Lower leg skin (tissue), 4 donors: ENCODE measurements around the gene CYLC2. TPM values are rescaled to one million over a fixed set of nuclear protein-coding genes. Genes with fewer than 3 reads are reported as not detected.

Source experiments
- DNase-seq, 2 donors: peaks; one replicate each; pipeline ENCODE4 v3.0.0-alpha.2; 2019; ENCODE audit warnings: low spot score in 2 of 2
- H3K4me3 ChIP-seq: fragments of 200-600 bp; sonication (generic); 2 replicates; pipeline ENCODE4 v1.5.1; 2017; ENCODE audit warnings: mild to moderate bottlenecking, low read depth; ENCODE audit not compliant: poor library complexity, severe bottlenecking
- CTCF ChIP-seq, 3 donors: fragments of 450-650 bp; IDR thresholded peaks; one replicate each; pipeline ENCODE4 v1.5.1; 2016; ENCODE audit warnings: antibody characterized with exemption in 3 of 3, mild to moderate bottlenecking in 3 of 3, moderate library complexity in 2 of 3
- POLR2A ChIP-seq, 2 donors: fragments of 450-650 bp; IDR thresholded peaks; one replicate each; pipeline ENCODE4 v1.6.1; 2016 to 2017; ENCODE audit warnings: antibody characterized with exemption in 2 of 2, mild to moderate bottlenecking in 1 of 2, moderate library complexity in 1 of 2
- WGBS, 2 donors: methylation state at CpG; one replicate each; pipeline ENCODE4 v1.1.5; 2018; 5-methylcytosine and 5-hydroxymethylcytosine counted together
- intact Hi-C: fragments of 100-400 bp; cut with DNase I; formaldehyde crosslinking; loops from one replicate; pipeline ENCODE4 v1.15.0; 2023; ENCODE audit warnings: low total_unique reads
- total RNA-seq, 4 donors: library from RNA; depleted of rRNA; stranded (reverse); fragments of >200 nt; gene quantifications; one replicate each; pipeline ENCODE4 v1.1.0, GENCODE V29; 2016

CYLC2 gene, protein sequence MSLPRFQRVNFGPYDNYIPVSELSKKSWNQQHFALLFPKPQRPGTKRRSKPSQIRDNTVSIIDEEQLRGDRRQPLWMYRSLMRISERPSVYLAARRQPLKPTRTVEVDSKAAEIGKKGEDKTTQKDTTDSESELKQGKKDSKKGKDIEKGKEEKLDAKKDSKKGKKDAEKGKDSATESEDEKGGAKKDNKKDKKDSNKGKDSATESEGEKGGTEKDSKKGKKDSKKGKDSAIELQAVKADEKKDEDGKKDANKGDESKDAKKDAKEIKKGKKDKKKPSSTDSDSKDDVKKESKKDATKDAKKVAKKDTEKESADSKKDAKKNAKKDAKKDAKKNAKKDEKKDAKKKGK
- not detected for total RNA-seq

GRCh38 chr9:102995033-102995432 is at the start of gene CYLC2:
Gene CYLC2 (plus strand): TSS chr9:102995333. CDS start chr9:102995381, 48 bp downstream.
- intact Hi-C loops, result no loop called here
- no peak for TF ChIP-seq CTCF (IDR thresholded peaks at IDR 0.05)
- no peak for TF ChIP-seq POLR2A (IDR thresholded peaks at IDR 0.05)
- no peak within 1 kb of the TSS for H3K4me3 ChIP-seq
- no peak for DNase-seq

DNA sequence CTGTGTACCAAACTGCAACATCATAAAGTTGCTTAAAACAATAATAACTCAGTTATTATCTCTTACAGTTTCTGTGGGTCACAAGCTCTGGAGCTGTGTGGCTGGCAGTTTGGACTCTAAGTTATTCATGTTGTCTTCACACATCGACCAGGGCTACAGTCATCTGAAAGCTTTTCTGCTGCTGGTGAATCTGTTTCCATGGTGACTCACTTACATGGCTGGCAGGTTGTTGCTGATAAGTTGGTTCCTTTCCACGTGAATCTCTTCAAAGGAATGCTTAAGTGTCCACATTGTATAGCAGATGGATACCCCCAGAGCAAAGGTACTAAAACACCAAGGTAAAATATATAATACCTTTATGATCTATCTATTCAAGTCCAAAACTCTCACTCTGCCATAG is 44.8 kb upstream of the CYLC2 start:
- intact Hi-C loops, result no loop called here
- DNase-seq, result no peak
- TF ChIP-seq CTCF (IDR thresholded peaks at IDR 0.05) (no peak), POLR2A (IDR thresholded peaks at IDR 0.05) (no peak)
- no peak overlapping the region for H3K4me3 ChIP-seq
- WGBS, 2 donors, result 49 to 56% methylated on average over 2 of the region's 2 CpGs

GRCh38 chr9:102966999-102967398 is 28.1 kb upstream of the CYLC2 start:
- WGBS, 2 donors, result 92 to 94% methylated on average over 7 of the region's 7 CpGs
- no peak overlapping the region for H3K4me3 ChIP-seq
- intact Hi-C loops, result no loop called here
- TF ChIP-seq POLR2A (IDR thresholded peaks at IDR 0.05), result no peak
- TF ChIP-seq CTCF (IDR thresholded peaks at IDR 0.05), result no peak
- DNase-seq, result no peak

DNA sequence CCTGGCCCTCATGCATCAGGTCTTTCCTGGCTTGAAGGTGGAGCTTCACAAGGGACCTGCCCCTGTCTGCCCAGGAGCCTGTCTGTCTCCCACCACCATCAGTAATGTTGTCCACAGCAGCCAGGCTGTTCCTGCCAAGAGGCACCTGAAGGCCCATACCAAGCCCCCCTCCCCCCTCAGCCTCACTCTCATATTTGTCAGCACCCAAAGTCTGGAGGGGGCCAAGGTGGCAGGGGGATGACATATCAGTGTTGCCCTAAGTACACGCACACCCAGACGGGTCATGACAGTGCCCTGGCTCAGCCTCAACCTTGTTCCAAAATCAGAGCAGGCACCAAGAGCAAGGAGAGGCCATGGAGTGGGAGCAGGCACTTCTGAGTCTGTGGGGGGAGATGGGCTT is 27.2 kb upstream of the CYLC2 start:
- no peak for DNase-seq
- intact Hi-C loops, result no loop called here
- WGBS, 2 donors, result 85 to 93% methylated on average over 2 of the region's 2 CpGs
- TF ChIP-seq POLR2A (IDR thresholded peaks at IDR 0.05) (no peak), CTCF (IDR thresholded peaks at IDR 0.05) (no peak)
- no peak overlapping the region for H3K4me3 ChIP-seq

GRCh38 chr9:102972780-102973179 is 22.4 kb upstream of the CYLC2 start:
- H3K4me3 ChIP-seq, result no peak overlapping the region
- TF ChIP-seq CTCF (IDR thresholded peaks at IDR 0.05), result no peak
- TF ChIP-seq POLR2A (IDR thresholded peaks at IDR 0.05), result no peak
- WGBS, 2 donors, result 63 to 83% methylated on average over 2 of the region's 2 CpGs
- intact Hi-C loops, result no loop called here
- DNase-seq, result no peak

DNA sequence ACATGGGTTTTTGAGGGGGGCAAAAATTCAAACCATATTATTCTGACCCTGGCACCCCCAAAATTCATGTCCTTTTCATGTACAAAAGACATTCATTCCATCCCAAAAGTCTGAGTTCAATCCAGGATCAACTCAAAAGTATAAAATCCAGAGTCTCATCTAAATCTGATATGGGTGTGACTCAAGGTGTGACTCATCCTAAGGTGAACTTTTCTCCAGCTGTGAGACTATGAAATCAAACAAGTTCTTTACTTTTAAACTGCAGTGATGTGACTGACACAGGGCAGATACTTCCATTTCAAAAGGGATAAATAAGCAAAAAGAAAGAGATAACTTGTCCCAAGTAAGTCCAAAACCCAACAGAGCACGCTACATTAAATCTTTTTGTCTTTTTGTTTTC is 20.6 kb upstream of the CYLC2 start:
- no peak for DNase-seq
- 86 to 88% methylated on average over 1 of the region's 1 CpG for WGBS, 2 donors
- intact Hi-C loops, result no loop called here
- no peak for TF ChIP-seq POLR2A (IDR thresholded peaks at IDR 0.05)
- no peak for TF ChIP-seq CTCF (IDR thresholded peaks at IDR 0.05)
- H3K4me3 ChIP-seq, result no peak overlapping the region
